ENCODE data around the gene TRAF4. TPM values are rescaled to one million over a fixed set of nuclear protein-coding genes. Genes with fewer than 3 reads are reported as not detected.

The TRAF4 gene
- total RNA-seq, 1 experiment from 2014 or later = 126 TPM

DNA sequence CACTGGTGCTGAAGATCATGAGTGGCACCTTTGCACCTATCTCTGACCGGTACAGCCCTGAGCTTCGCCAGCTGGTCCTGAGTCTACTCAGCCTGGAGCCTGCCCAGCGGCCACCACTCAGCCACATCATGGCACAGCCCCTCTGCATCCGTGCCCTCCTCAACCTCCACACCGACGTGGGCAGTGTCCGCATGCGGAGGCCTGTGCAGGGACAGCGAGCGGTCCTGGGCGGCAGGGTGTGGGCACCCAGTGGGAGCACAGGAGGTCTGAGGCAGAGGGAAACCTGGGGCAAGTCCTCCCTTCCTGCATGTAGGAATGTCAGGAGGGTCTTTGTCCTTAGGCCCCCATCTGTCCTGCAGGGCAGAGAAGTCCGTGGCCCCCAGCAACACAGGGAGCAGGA lies 6.5 kb upstream of the TRAF4 start:
- H3K4me3 Mint-ChIP-seq (ENCODE audit: unreplicated experiment) = no peak overlapping the region
- POLR2A ChIA-PET = no interaction called here
- H3K27me3 Mint-ChIP-seq (ENCODE audit: insufficient read depth, unreplicated experiment) = no peaks in the 10 kb centered on the region
- peaks cover 6% of the 10 kb centered on the region for H3K36me3 Mint-ChIP-seq (ENCODE audit: insufficient read depth, unreplicated experiment)
- H3K27ac Mint-ChIP-seq (ENCODE audit: low read depth, unreplicated experiment) = no peak overlapping the region
- no peaks in the 10 kb centered on the region for H3K9me3 Mint-ChIP-seq (ENCODE audit: unreplicated experiment)
- H3K4me1 Mint-ChIP-seq (ENCODE audit: insufficient read depth, unreplicated experiment) = peaks cover 2% of the 10 kb centered on the region
- CTCF ChIA-PET = interaction anchor here (0.6 kb wide), 1 partner anchor 10 kb away, joined by 3 read pairs; no protein-coding TSS in a partner anchor
- no TSS peak for BruUV-seq (replicated peaks)
- intact Hi-C loops (cut with micrococcal nuclease) = no loop called here
- no peak for DNase-seq (ENCODE audit: unreplicated experiment)
- no peak for TF ChIP-seq CTCF (IDR thresholded peaks at IDR 0.05; ENCODE audit: unreplicated experiment)

- Mint-ChIP-seq H3K27ac (ENCODE audit: low read depth, unreplicated experiment) (no peak overlapping the region), H3K4me3 (ENCODE audit: unreplicated experiment) (no peak overlapping the region), H3K4me1 (ENCODE audit: insufficient read depth, unreplicated experiment) (peaks cover 3% of the 10 kb centered on the region), H3K36me3 (ENCODE audit: insufficient read depth, unreplicated experiment) (peaks cover 6% of the 10 kb centered on the region), H3K27me3 (ENCODE audit: insufficient read depth, unreplicated experiment) (no peaks in the 10 kb centered on the region), H3K9me3 (ENCODE audit: unreplicated experiment) (no peaks in the 10 kb centered on the region)
- BruUV-seq (replicated peaks) = no TSS peak
- TF ChIP-seq CTCF (IDR thresholded peaks at IDR 0.05; ENCODE audit: unreplicated experiment) = no peak
- DNase-seq (ENCODE audit: unreplicated experiment) = no peak
- ChIA-PET POLR2A (interaction anchor here (17.3 kb wide), 1 partner anchor 11 kb away, joined by 1135 read pairs; the partner anchor contains the start of genes NEK8, RPL23A and TLCD1), CTCF (interaction anchor here (0.6 kb wide), 1 partner anchor 10 kb away, joined by 3 read pairs; no protein-coding TSS in a partner anchor)
- intact Hi-C loops (cut with micrococcal nuclease) = no loop called here
These were observed 5.8 kb upstream of the TRAF4 start for GRCh38 chr17:28737770-28738679.

- peaks cover 6% of the 10 kb centered on the region for H3K36me3 Mint-ChIP-seq (ENCODE audit: insufficient read depth, unreplicated experiment)
- H3K27ac Mint-ChIP-seq (ENCODE audit: low read depth, unreplicated experiment) = no peak overlapping the region
- no peak overlapping the region for H3K4me3 Mint-ChIP-seq (ENCODE audit: unreplicated experiment)
- ChIA-PET POLR2A (interaction anchor here (17.3 kb wide), 1 partner anchor 12 kb away, joined by 1135 read pairs; the partner anchor contains the start of genes NEK8, RPL23A and TLCD1), CTCF (interaction anchor here (0.5 kb wide), 1 partner anchor 482 kb away, joined by 3 read pairs; no protein-coding TSS in a partner anchor)
- no peaks in the 10 kb centered on the region for H3K9me3 Mint-ChIP-seq (ENCODE audit: unreplicated experiment)
- TF ChIP-seq CTCF (IDR thresholded peaks at IDR 0.05; ENCODE audit: unreplicated experiment) = no peak
- DNase-seq (ENCODE audit: unreplicated experiment) = no peak
- BruUV-seq (replicated peaks) = no TSS peak
- intact Hi-C loops (cut with micrococcal nuclease) = no loop called here
- H3K27me3 Mint-ChIP-seq (ENCODE audit: insufficient read depth, unreplicated experiment) = no peaks in the 10 kb centered on the region
- peaks cover 6% of the 10 kb centered on the region for H3K4me1 Mint-ChIP-seq (ENCODE audit: insufficient read depth, unreplicated experiment)
These were observed 5.0 kb upstream of the TRAF4 start for GRCh38 chr17:28738680-28739384.

All from MCF 10A (cell line).